Body of pancreas (tissue), 4 donors: Measurements from ENCODE around the gene ZMYM2. TPM values are rescaled to one million over a fixed set of nuclear protein-coding genes. Genes with fewer than 3 reads are reported as not detected.

Experiments
- ATAC-seq: fragments of 150-250 bp; one replicate; pipeline ENCODE4 v1.9.1; 2016
- DNase-seq, 4 donors: peaks; one replicate each; pipeline ENCODE4 v3.0.0-alpha.2; 2019
- H3K27ac ChIP-seq, 4 donors: fragments of 200-600 bp; sonication (generic); 1 replicate in 3 of 4; 2 replicates in 1 of 4; pipeline versions ENCODE4 v1.5.1 to v1.6.1; 2016 to 2019; ENCODE audit warnings: mild to moderate bottlenecking in 1 of 4, mixed read lengths in 1 of 4, moderate library complexity in 1 of 4
- H3K27me3 ChIP-seq, 2 donors: fragments of 200-600 bp; sonication (generic); one replicate each; pipeline ENCODE4 v1.6.0; 2016; ENCODE audit warnings: mild to moderate bottlenecking in 1 of 2
- H3K36me3 ChIP-seq, 2 donors: fragments of 200-600 bp; sonication (generic); replicated peaks in 1 of 2; 2 replicates each; pipeline ENCODE4 v1.5.1; 2016; ENCODE audit warnings: low read depth in 2 of 2; ENCODE audit not compliant: insufficient read depth in 1 of 2
- H3K4me1 ChIP-seq: fragments of 200-600 bp; sonication (generic); one replicate; pipeline ENCODE4 v1.6.0; 2016
- H3K4me3 ChIP-seq, 2 donors: fragments of 200-600 bp; sonication (generic); 1 replicate in 1 of 2; 2 replicates in 1 of 2; pipeline ENCODE4 v1.5.1; 2016 to 2019
- H3K9me3 ChIP-seq, 3 donors: fragments of 200-600 bp; sonication (generic); 1 replicate in 2 of 3; 2 replicates in 1 of 3; pipeline ENCODE4 v1.5.1; 2016
- CTCF ChIP-seq, 7 experiments: fragments of 450-650 bp in 4 of 7; fragments of 200-600 bp in 3 of 7; sonication (generic) in 3 of 7; IDR thresholded peaks; one replicate each; pipeline ENCODE4 v1.5.1; 2016 to 2019; ENCODE audit warnings: antibody characterized with exemption in 7 of 7
- POLR2A ChIP-seq, 3 donors: fragments of 450-650 bp; IDR thresholded peaks; one replicate each; pipeline ENCODE4 v1.6.1; 2016; ENCODE audit warnings: antibody characterized with exemption in 3 of 3, mild to moderate bottlenecking in 2 of 3
- whole genome bisulfite sequencing, 2 donors: methylation state at CpG; one replicate each; pipeline ENCODE4 v1.1.5; 2017; 5-methylcytosine and 5-hydroxymethylcytosine counted together
- intact Hi-C: fragments of 100-400 bp; cut with DNase I; formaldehyde crosslinking; loops from one replicate; pipeline ENCODE4 v1.15.1; 2023
- total RNA-seq, 2 donors: library from RNA; depleted of rRNA; stranded (reverse); fragments of >200 nt; gene quantifications; one replicate each; pipeline ENCODE4 v1.1.0, GENCODE V29; 2016

ZMYM2 gene
- total RNA-seq, 2 donors from 2014 or later = 34.6 to 52.1 TPM

- intact Hi-C loops = no loop called here
Measured at GRCh38 chr13:20127562-20128458, 169.3 kb downstream of the ZMYM2 start.

GRCh38 chr13:20128459-20128931, 170.0 kb downstream of the ZMYM2 start:
- peak; percentile 57 to 74 (median 60) for DNase-seq
- ATAC-seq = peak; percentile 72
- Histone ChIP-seq H3K4me3 (peak overlapping the region; percentile 32 to 48), H3K27ac (peak overlapping the region; percentile 86 to 95 (median 90)), H3K27me3 (no peaks in the 10 kb centered on the region), H3K9me3 (no peaks in the 10 kb centered on the region), H3K36me3 (no peaks in the 10 kb centered on the region), H3K4me1 (peaks cover 13% of the 10 kb centered on the region)
- TF ChIP-seq POLR2A (IDR thresholded peaks at IDR 0.05) (peak in 2 of 3 donors; percentile 18 to 28), CTCF (IDR thresholded peaks at IDR 0.05) (peak; percentile 40 to 74 (median 61))
- WGBS, 2 donors = 0% methylated on average over 5 to 28 of the region's 28 CpGs
- intact Hi-C loops = no loop called here

More at GRCh38 chr13:20127562-20128458, 169.3 kb downstream of the ZMYM2 start:
- peaks cover 13% of the 10 kb centered on the region for H3K4me1 ChIP-seq
- TF ChIP-seq CTCF (IDR thresholded peaks at IDR 0.05) (peak in 6 of 7 experiments; percentile 27 to 59 (median 44)), POLR2A (IDR thresholded peaks at IDR 0.05) (peak; percentile 77 to 90 (median 87))
- H3K36me3 ChIP-seq = no peaks in the 10 kb centered on the region
- no peaks in the 10 kb centered on the region for H3K9me3 ChIP-seq
- WGBS, 2 donors = 0 to 1% methylated on average over 11 to 73 of the region's 82 CpGs
- DNase-seq = peak; percentile 75 to 80 (median 78)
- peak overlapping the region; percentile 32 to 48 for H3K4me3 ChIP-seq
- H3K27me3 ChIP-seq = no peaks in the 10 kb centered on the region
- peak; percentile 86 for ATAC-seq
- peak overlapping the region; percentile 86 to 95 (median 90) for H3K27ac ChIP-seq

- no peak for ATAC-seq
- Histone ChIP-seq H3K4me3 (no peak overlapping the region), H3K27me3 (no peaks in the 10 kb centered on the region), H3K27ac (peak overlapping the region in 2 of 4 donors; percentile 86 to 93), H3K4me1 (peaks cover 13% of the 10 kb centered on the region), H3K9me3 (no peaks in the 10 kb centered on the region), H3K36me3 (no peaks in the 10 kb centered on the region)
- intact Hi-C loops = no loop called here
- DNase-seq = no peak
- no peak for TF ChIP-seq POLR2A (IDR thresholded peaks at IDR 0.05)
- 39 to 62% methylated on average over 11 to 18 of the region's 18 CpGs for WGBS, 2 donors
Measured at GRCh38 chr13:20129076-20129475, 170.5 kb downstream of the ZMYM2 start.

DNA sequence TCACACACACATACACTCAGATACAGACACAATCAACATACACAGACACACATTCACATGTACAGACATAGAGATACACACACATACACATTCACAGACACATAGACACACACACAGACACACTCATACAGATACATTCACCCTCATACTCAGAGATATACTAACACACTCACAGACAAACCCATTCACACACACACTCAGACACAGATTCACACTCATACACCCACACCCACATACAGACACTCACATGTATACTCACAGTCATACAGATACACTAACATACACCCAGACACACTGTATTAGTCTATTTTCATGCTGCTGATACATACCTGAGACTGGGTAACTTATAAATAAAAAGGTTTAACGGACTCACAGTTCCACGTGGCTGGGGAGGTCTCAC, 171.5 kb downstream of the ZMYM2 start:
- Histone ChIP-seq H3K4me1 (peaks cover 13% of the 10 kb centered on the region), H3K9me3 (no peaks in the 10 kb centered on the region), H3K4me3 (no peak overlapping the region), H3K36me3 (no peaks in the 10 kb centered on the region), H3K27me3 (no peaks in the 10 kb centered on the region), H3K27ac (no peak overlapping the region)
- 61 to 70% methylated on average over 2 of the region's 2 CpGs for WGBS, 2 donors
- TF ChIP-seq POLR2A (IDR thresholded peaks at IDR 0.05) (no peak), CTCF (IDR thresholded peaks at IDR 0.05) (no peak)
- intact Hi-C loops = no loop called here
- no peak for DNase-seq
- no peak for ATAC-seq

GRCh38 chr13:20130652-20131051, 172.1 kb downstream of the ZMYM2 start:
- Histone ChIP-seq H3K27ac (no peak overlapping the region), H3K36me3 (no peaks in the 10 kb centered on the region), H3K27me3 (no peaks in the 10 kb centered on the region), H3K4me1 (peaks cover 13% of the 10 kb centered on the region), H3K9me3 (no peaks in the 10 kb centered on the region), H3K4me3 (no peak overlapping the region)
- TF ChIP-seq CTCF (IDR thresholded peaks at IDR 0.05) (no peak), POLR2A (IDR thresholded peaks at IDR 0.05) (no peak)
- DNase-seq (no peak), ATAC-seq (no peak)
- 91 to 94% methylated on average over 2 of the region's 2 CpGs for WGBS, 2 donors
- intact Hi-C loops = no loop called here
